ENCODE results near the gene CSF1R. TPM values are rescaled to one million over a fixed set of nuclear protein-coding genes. Genes with fewer than 3 reads are reported as not detected.

CSF1R gene
- total and polyA plus RNA-seq, 2 of the 8 experiments (the other 6 are each of a cell fraction or from before 2014, with no cell fraction given): 0.12 TPM; not detected in 1

GRCh38 chr5:150131461-150131860 is 45.1 kb upstream of the CSF1R start:
- peaks cover 0 to 9% of the 10 kb centered on the region in 2 experiments for H4K20me1 ChIP-seq (replicated peaks in 1 of 2; ENCODE audit: control insufficient read depth in 1 of 2, insufficient read depth in 2 of 2, low read length in 2 of 2)
- FAIRE-seq: no peak
- H2BK120ac ChIP-seq (replicated peaks; ENCODE audit: low read depth, low read length): no peak overlapping the region
- H2BK15ac ChIP-seq (ENCODE audit: low read length): no peak overlapping the region
- no peak overlapping the region for H4K8ac ChIP-seq (ENCODE audit: extremely low read depth, insufficient read depth, low read length)
- no peaks in the 10 kb centered on the region for H3K9me3 ChIP-seq (ENCODE audit: insufficient read depth in 2 of 2, low read depth in 1 of 2, low read length in 1 of 2)
- H2BK5ac ChIP-seq (ENCODE audit: low read depth, low read length): no peak overlapping the region
- H2AK5ac ChIP-seq (ENCODE audit: low read depth, low read length): no peak overlapping the region
- H3K23me2 ChIP-seq (ENCODE audit: low read depth, low read length): no peaks in the 10 kb centered on the region
- no peak overlapping the region for H4K91ac ChIP-seq (replicated peaks; ENCODE audit: insufficient read length, low read length)
- no peak overlapping the region for H3K4ac ChIP-seq (replicated peaks; ENCODE audit: insufficient read length, low read depth, low read length)
- H2AFZ ChIP-seq (ENCODE audit: low read length): no peak overlapping the region
- ChIA-PET POLR2A (ENCODE audit: partially characterized antibody) (interaction anchor here (1.2 kb wide), 1 partner anchor 44 kb away, joined by 3 read pairs; no protein-coding TSS in a partner anchor), CTCF (ENCODE audit: partially characterized antibody) (interaction anchor here (0.8 to 16.9 kb wide), 16 partner anchors 8 to 265 kb away, joined by 3 to 188 read pairs (median 6); no protein-coding TSS in a partner anchor)
- no peak overlapping the region for H4K5ac ChIP-seq (ENCODE audit: insufficient read length, low read depth, low read length)
- no peak overlapping the region for H2BK12ac ChIP-seq (ENCODE audit: low read depth, low read length)
- no peak overlapping the region for H3K18ac ChIP-seq (ENCODE audit: extremely low read depth, low read length)
- WGBS, 2 experiments (ENCODE audit: extremely low coverage in 1 of 2, insufficient coverage in 1 of 2, insufficient read length in 1 of 2, insufficient replicate concordance in 2 of 2, low coverage in 1 of 2, low lambda C conversion rate in 2 of 2, missing lambda C conversion rate in 1 of 2): 73% methylated on average over 4 of the region's 4 CpGs; no CpG with 5 or more reads in 1 of the 2 experiments
- no peak overlapping the region for H3K23ac ChIP-seq (ENCODE audit: insufficient read length)
- H3K4me3 ChIP-seq (ENCODE audit: extremely low read depth in 1 of 4, insufficient read depth in 2 of 4, low read depth in 3 of 4, low read length in 4 of 4): no peak overlapping the region
- peaks cover 0 to 5% (median 3%) of the 10 kb centered on the region in 4 experiments; a peak in 3 of 7 replicates for H3K27me3 ChIP-seq (replicated peaks in 1 of 4; ENCODE audit: control insufficient read depth in 3 of 4, extremely low read depth in 1 of 4, insufficient read depth in 3 of 4, low read length in 3 of 4)
- no peaks in the 10 kb centered on the region for H3K79me1 ChIP-seq (ENCODE audit: low read depth, low read length)
- H3K27ac ChIP-seq (ENCODE audit: low read depth, low read length): no peak overlapping the region
- H3K56ac ChIP-seq (replicated peaks; ENCODE audit: insufficient read length, low read depth, low read length): no peak overlapping the region
- H3K36me3 ChIP-seq (ENCODE audit: control insufficient read depth in 2 of 4, insufficient read depth in 4 of 4, low read length in 3 of 4): no peaks in the 10 kb centered on the region
- no peaks in the 10 kb centered on the region for H3K79me2 ChIP-seq (ENCODE audit: control insufficient read depth in 1 of 2, insufficient read depth in 2 of 2, low read length in 2 of 2)
- no peak overlapping the region for H3K14ac ChIP-seq (ENCODE audit: insufficient read length)
- no peak for DNase-seq (ENCODE audit: low read depth in 1 of 2, low spot score in 2 of 2)
- no peak overlapping the region for H2BK20ac ChIP-seq (ENCODE audit: low read length)
- peaks cover 5 to 15% (median 11%) of the 10 kb centered on the region in 4 experiments; a peak in 6 of 7 replicates for H3K4me1 ChIP-seq (replicated peaks in 1 of 4; ENCODE audit: control insufficient read depth in 3 of 4, insufficient read depth in 4 of 4, low read length in 3 of 4)
- H3K9ac ChIP-seq (replicated peaks in 1 of 4; ENCODE audit: extremely low read depth in 1 of 4, low read depth in 3 of 4, low read length in 3 of 4): no peak overlapping the region
- H3K4me2 ChIP-seq (ENCODE audit: insufficient read depth in 1 of 2, low read depth in 2 of 2, low read length in 2 of 2): no peak overlapping the region
- TF ChIP-seq E2F6 (IDR thresholded peaks at IDR 0.05) (no peak), SUZ12 (IDR thresholded peaks at IDR 0.05; ENCODE audit: low read length) (no peak), SAP30 (IDR thresholded peaks at IDR 0.05; ENCODE audit: insufficient read depth, insufficient replicate concordance, low read length) (no peak), RBBP5 (IDR thresholded peaks at IDR 0.05; ENCODE audit: borderline replicate concordance, low read depth, low read length) (no peak), TAF7 (optimal IDR thresholded peaks at IDR 0.05; ENCODE audit: borderline replicate concordance, low read depth, low read length) (no peak), RAD21 (IDR thresholded peaks at IDR 0.05 in 1 of 2, conservative IDR thresholded peaks at IDR 0.05 in 1 of 2; ENCODE audit: low read depth in 2 of 2, low read length in 2 of 2) (no peak), POLR2A (IDR thresholded peaks at IDR 0.05; ENCODE audit: control extremely low read depth in 1 of 2, low read depth in 2 of 2, low read length in 2 of 2) (no peak), GABPA (IDR thresholded peaks at IDR 0.05; ENCODE audit: borderline replicate concordance, insufficient read depth, low read length) (no peak), CBX5 (IDR thresholded peaks at IDR 0.05; ENCODE audit: low read depth, low read length) (no peak)
- TF ChIP-seq, protein P1, sequence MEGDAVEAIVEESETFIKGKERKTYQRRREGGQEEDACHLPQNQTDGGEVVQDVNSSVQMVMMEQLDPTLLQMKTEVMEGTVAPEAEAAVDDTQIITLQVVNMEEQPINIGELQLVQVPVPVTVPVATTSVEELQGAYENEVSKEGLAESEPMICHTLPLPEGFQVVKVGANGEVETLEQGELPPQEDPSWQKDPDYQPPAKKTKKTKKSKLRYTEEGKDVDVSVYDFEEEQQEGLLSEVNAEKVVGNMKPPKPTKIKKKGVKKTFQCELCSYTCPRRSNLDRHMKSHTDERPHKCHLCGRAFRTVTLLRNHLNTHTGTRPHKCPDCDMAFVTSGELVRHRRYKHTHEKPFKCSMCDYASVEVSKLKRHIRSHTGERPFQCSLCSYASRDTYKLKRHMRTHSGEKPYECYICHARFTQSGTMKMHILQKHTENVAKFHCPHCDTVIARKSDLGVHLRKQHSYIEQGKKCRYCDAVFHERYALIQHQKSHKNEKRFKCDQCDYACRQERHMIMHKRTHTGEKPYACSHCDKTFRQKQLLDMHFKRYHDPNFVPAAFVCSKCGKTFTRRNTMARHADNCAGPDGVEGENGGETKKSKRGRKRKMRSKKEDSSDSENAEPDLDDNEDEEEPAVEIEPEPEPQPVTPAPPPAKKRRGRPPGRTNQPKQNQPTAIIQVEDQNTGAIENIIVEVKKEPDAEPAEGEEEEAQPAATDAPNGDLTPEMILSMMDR (IDR thresholded peaks at IDR 0.05; ENCODE audit: control extremely low read depth in 1 of 3, insufficient read depth in 1 of 3, low read depth in 1 of 3, low read length in 3 of 3): no peak
